CMK (cell line): Measurements from ENCODE around the gene MKKS.

Experiments used
- DNase-seq: peaks from one replicate; pipeline ENCODE4 v3.0.0-alpha.2; 2010; ENCODE audit warnings: low read depth

The MKKS gene

DNA sequence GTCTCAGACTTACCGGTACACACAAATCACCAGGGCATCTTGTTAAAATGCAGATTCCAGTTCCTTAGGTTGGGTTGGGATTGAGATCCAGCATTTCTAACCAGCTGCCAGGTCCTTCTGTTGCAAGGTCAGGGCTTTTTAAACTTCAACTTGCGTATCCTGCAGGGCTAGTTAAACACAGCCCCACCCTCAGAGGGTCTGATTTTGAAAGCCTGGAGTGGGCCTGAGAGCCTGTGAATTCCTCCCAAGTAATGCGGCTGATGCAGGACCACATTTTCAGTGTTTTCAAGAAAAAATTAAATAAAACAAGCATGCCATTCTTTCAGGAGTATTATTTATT, 65.3 kb downstream of the MKKS start:
- DNase-seq: no peak

DNA sequence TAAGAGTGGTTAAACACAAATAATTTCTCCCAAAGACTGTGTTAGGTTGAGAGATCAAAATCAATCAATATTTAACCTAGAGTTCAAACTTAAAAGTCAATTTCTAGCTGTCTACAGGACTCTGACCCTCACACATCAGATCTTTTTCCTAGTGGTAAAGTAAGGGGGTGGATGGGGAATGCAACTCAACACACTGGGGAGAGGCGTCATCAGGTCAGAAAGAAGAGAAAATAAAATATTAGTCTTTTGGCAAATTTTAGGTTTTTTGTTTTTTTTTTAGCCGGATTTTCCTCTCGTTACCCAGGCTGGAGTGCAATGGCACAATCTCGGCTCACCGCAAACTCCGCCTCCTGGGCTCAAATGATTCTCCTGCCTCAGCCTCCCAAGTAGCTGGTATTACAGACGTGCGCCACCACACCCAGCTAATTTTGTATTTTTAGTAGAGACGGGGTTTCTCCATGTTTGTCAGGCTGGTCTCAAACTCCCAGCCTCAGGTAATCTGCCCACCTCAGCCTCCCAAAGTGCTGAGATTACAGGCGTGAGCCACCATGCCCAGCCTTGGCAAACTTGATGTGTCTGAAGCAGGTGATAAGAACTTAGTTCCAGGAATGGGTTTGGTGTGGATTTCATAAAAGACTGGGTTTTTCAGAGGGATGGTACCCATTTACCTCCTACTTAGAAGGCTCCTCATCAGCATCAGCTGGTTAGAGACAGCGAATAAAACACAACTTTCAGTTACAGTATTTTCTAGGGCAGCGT, 65.9 kb downstream of the MKKS start:
- DNase-seq: no peak

GRCh38 chr20:10367693-10367942, 66.4 kb downstream of the MKKS start:
- no peak for DNase-seq

- DNase-seq: no peak
Measured at GRCh38 chr20:10366898-10367692, 66.9 kb downstream of the MKKS start.

- no peak for DNase-seq
Measured at GRCh38 chr20:10362674-10363073, 71.3 kb downstream of the MKKS start.

- no peak for DNase-seq
Measured at GRCh38 chr20:10360878-10361277, 73.1 kb downstream of the MKKS start.

GRCh38 chr20:10359621-10360040, 74.4 kb downstream of the MKKS start:
- no peak for DNase-seq

GRCh38 chr20:10357974-10358373, 76.0 kb downstream of the MKKS start:
- no peak for DNase-seq

DNA sequence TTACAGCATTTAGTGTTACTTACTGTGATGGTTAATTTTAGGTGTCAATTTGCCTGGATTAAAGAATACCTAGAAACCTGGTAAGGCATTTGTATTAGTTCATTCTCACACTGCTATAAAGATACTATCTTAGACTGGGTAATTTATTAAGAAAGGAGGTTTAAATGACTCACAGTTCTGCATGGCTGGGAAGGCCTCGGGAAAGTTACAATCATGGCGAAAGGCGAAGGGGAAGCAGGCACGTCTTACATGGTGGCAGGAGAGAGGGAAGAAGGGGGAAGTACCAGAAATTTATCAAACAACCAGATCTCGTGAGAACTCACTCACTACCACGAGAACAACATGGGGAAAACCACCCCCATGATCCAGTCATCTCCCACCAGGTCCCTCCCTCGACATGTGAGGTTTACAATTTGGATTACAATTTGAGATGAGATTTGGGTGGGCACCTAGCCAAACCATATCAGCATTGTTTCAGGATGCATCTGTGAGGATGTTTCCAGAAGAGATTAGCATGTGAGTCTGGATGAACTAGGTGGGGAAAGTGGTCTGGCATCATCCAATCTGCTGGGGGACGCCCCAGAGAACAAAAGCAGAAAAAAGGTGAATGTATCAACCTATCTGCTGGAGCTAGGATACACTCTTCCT, 76.8 kb downstream of the MKKS start:
- peak; percentile 21 for DNase-seq

- DNase-seq: no peak
Measured at GRCh38 chr20:10356628-10357027, 77.4 kb downstream of the MKKS start.

DNA sequence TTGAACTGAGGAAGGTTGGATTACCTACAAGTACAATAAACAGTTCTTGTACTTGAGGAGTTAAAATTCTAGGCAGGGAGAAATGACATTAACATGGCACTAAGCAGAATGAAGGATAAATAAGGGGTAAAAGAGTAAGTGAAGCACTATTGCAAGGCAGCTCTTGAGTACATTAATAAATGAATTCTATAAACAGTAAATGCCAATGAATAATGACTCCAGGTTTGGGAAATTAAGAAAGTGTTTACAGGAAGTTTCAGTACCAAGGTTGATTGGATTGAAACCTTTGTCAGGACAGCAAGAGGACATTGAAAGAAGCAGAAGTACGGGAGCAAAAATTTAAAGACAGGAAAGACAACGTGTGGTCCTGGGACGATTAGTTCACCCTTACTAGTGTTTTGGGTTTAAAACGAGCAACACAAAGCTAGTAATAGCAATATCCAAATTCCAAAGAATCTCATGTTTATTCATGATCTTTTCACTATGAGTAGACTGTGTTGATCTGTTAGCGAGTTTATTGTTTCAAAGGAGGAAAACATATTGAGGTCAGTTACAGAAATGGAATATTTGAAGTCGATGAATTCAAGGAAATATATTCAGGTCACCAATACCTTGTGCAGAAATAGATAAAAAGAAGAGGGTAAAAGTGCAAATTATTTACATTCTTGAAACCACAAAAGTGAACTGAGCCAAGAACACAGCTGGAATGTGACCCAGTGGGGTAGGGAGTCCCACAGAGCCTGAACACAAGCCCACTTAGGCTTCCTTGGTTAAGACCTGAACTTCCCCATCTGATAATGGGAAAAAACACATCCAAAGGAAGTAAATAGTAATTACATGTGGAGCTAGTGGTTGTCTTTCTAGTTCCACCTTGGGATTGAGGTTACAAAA, 80.8 kb downstream of the MKKS start:
- no peak for DNase-seq
